Measurements from ENCODE around the gene AGPAT3.

AGPAT3 gene

DNA sequence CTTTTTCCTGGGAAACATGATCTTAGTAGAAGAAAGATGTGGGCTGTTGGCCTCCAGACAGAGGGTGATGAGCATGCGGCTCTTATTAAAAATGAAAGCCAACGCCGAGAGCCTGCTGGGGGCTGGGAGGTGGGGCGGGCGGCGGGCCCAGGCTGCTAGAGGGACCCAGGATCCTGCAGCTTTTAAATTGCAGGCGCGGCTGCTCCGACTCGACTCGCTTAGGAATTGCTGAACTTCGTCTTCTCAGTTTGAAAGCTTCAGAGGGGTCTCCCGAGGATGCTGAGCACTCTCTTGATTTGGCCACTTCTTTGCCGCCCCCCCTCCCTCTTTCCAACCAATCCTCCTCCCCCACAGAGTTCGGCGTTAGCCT is 1.2 kb downstream of the AGPAT3 start:
- peak; percentile 4 to 24 for DNase-seq

- DNase-seq: no peak
These were observed 1.8 kb downstream of the AGPAT3 start for GRCh38 chr21:43866659-43867331.

- no peak for DNase-seq
These were observed 2.3 kb downstream of the AGPAT3 start for GRCh38 chr21:43867332-43867703.

DNA sequence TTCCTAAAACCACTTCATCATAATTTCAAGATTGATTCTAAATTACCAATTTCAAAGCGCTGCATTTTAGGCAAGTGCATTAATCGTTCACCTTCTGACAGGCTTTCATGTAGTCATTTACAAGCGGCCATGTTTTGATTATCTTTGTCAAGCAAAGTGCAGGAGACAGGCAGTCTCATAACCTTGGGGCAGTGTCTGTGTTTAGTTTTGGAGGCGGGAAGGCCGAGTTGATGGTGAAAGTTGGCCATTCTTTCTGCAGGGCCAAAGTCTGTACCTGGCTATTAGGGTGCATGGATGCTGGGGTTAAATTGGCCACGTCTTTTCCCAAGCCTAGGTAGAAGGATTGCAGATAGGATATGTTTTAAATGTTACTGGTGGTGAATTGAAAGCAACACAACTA is 2.9 kb downstream of the AGPAT3 start:
- no peak for DNase-seq

- DNase-seq: no peak
These were observed 3.4 kb downstream of the AGPAT3 start for GRCh38 chr21:43868461-43868860.

DNA sequence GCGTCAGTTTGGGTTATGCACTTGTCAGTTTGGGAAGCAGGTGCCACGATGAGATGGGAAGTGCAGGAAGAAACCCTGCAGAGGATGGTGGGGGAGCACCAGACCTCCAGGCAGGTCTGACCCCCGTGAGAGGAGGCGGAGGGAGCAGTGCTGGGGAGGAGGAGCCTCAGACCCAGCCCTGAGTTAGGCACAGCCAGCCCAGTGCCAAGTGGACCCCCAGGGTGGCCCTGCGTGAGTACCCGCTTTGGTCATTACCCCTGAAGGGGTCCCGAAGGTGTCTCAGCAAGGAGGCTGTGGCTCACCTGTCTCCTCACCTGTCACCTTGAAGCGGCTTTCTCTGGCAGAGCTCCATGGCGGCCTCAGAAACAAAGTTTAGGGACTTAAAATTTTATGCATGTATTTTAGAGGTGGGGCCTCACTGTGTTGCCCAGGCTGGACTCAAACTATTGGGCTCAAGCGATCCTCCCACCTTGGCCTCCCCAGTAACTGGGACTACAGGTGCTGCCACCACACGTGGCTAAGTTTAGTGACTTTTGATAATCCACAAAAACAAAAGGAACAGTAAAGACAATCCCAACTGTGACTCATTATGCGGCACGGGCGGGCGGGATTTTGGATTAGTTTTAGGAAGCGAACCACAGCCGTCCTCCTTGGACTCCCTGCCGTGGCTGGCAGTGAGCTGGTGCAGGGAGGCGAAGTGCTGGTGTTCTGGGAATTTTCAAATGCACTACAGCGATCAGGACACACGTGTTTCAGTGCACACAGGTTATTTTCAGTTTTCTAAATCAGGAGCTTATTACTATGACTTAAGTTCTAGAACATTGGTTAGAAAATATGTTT is 4.7 kb downstream of the AGPAT3 start:
- DNase-seq: no peak

DNA sequence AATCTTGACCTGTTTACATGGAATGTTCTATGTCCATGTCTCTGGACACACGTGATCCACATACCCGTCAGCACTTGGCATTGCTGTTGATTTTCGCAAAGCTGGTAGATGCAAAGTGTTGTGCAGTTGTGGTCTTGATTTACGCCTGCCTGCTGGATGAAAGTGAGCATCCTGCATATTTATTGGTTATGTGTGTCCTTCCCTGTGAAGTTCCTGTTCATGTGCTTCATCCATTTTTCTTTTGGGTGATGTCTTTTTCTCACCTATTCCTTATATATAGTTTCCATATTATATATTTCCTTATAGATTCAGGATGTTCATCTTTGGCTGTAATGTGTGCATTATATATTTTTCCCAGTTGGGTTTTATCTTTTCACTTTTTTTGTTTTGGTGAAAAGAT is 6.5 kb downstream of the AGPAT3 start:
- DNase-seq: no peak

- DNase-seq: no peak
These were observed 7.6 kb downstream of the AGPAT3 start for GRCh38 chr21:43872531-43873197.

- no peak for DNase-seq
These were observed 8.7 kb downstream of the AGPAT3 start for GRCh38 chr21:43873673-43874072.

DNA sequence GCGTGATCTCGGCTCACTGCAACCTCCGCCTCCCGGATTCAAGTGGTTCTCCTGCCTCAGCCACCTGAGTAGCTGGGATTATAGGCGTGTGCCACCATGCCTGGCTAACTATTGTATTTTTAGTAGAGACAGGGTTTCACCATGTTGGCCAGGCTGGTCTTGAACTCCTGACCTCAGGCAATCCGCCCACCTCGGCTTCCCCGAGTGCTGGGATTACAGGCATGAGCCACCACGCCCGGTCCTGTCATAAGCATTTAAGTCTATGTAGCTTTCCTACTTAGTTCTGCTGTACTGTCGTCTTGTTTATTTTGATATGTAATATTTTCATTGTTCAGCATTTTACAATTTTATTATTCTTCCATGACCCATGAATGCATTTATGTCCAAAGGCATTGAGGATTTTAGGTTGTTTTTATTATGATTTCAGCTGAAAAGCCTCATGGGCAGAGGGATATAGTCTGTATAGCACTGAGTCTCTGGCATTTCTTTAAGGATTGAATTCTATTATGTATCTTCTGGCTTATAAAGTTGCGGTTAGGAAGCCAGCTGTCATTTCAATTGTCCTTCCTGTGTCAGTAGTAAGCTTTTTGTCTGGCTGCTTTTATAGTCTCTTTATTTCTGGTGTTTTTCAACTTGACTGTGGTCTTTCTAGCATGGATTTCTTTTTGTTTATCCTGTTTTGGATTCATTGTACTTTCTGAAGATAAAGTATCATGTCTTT is 9.2 kb downstream of the AGPAT3 start:
- DNase-seq: peak in 1 of 2 experiments; percentile 2

DNA sequence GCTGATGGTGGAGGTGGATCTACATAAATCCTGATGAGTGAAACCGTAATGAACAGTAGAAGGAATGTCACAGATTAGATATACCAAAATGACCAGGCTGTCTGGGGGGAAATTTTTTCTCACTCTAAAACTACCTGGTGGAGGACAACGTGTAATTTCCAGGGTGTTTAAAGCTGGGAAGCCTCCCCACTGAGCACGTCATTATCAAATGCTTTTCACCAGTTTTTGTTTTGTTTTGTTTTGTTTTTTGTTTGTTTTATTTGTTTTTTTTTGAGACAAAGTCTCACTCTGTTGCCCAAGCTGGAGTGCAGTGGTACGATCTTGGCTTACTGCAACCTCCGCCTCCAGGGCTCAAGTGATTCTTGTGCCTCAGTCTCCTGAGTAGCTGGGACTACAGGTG is 11.6 kb downstream of the AGPAT3 start:
- DNase-seq: no peak

DNA sequence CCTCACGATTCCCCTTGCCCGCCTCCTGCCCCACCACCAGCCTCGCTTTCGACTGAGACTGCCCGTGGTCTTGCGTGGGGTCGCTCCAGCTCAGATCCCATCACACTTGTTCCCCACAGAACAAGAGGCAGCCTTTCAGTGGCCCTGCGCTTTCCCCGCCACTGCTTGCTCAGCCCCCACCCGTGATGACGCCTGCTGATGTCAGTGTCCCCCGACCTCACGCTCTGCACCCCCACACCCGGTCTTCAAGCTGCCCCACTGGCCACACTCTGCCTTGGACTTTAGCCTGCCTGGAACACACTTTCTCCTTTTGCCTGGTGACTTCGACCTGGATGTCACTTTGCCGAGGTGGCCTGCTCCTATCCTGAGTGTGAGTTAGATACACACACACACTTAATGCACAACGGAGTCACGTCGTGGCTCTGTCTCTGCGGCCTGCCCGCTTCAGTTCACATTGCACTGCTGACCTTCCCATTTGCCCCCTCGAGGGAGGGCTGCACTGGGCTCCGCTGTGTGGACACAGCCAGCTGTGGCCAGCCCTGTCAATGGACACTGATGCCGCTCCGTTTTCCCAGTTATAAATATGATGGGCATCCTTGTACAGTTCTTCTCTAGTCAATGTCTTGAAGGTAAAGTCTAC is 13.0 kb downstream of the AGPAT3 start:
- no peak for DNase-seq

GRCh38 chr21:43879348-43880110 is 14.5 kb downstream of the AGPAT3 start:
- DNase-seq: no peak

DNA sequence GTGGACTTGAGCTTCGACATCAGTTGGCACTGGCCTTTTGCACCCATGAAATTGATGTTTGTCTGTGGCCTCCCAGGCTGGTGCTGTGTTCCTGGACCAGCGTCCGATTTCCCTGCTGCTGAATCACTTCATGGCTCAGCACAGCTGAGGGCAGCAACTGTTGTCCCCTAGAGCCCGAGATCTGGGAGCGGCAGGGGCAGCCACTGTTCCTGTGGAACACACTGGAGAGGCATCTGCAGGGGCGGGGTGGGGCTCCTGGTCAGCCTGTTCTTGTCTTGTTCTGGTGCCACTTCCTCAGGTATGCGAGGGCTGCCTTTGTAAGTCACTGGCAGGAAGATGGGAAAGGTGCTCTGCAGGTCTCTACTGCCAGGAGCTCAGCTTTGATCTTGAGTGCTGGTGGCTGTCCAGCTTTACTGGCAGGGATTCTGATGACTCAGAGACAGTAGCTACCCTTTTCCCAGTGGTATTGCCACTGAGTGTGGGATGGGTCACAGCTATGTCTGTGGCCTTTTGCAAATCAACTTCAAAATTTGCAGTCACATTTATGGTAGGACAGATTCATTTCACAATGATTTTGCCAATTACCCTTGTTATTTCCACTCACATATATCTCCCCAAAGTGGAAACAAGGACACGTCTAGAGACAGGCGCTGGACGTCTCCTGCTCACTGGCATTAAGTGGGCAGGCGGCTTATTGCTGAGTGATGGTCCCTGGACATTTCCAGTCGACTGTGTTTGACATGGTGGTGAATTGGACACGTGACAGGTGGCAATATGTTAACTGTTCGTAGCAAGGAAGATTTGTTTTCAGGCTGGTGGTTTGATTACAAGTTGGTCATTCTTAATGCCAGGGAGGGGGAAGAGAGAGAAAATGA is 15.3 kb downstream of the AGPAT3 start:
- no peak for DNase-seq

DNA sequence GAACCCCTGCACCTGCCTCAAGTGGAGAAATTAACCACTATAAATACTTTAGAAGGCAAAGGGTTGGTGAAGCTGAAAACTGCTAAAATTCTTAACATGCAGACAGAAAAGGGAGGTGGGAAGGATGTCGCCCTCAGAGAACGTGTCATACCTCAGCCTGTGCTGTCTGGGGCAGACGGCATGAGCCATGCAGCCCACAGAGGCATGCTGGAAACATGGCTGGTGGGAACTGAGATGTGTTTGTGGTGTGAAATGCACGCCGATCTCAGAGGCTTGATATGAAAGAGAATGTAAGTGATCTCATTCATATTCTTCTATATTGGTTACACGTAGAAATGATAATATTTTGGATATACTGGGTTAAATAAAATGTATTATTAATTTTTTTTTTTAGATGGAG is 16.3 kb downstream of the AGPAT3 start:
- no peak for DNase-seq

DNA sequence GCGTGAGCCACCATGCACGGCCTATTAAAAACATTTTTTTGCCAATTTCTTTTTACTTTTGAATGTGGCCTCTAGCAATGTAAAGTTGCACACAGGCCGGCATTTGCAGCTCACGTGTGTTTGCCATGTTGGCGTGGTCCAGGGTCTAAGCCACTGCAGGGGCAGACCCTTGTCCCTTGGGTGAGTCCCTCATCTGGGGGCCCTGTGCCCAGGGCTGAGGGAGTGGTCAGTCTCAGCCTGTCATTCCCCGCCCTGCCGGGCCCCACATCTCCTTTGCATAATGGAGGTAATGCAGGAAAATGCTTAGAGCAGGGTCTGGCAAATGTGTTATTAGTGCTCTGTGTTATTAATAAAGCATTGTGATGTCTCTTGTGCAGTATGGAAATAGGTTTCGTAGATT is 16.9 kb downstream of the AGPAT3 start:
- DNase-seq: no peak

DNA sequence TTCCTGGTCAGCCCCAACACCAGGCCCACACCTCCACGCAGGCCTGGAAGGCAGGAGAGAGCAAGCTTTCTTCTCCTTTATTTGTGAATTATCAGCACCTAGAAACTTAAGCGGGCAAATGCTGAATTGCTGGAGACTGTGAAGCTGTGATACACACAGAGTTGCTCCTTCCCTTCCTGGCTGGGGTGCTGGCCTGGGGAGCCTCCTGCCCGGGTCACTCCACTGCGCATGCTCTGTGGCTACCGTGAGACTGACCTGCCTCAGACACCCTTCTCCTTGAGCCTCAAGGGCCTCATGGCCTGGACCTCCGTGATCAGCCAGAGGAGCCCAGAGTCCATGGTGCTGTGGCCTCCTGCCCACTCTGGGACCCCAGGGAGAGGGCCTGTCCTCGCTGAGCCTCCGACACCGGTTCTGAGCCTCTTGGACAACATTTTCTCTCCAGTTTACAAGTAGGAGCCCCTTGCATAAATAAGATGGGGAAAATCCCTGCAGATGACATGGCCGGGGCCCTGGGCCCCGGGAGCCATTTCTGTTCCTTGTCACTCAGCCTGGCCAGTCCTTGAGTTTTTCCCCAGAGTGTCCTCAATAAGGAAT is 18.0 kb downstream of the AGPAT3 start:
- no peak for DNase-seq

DNA sequence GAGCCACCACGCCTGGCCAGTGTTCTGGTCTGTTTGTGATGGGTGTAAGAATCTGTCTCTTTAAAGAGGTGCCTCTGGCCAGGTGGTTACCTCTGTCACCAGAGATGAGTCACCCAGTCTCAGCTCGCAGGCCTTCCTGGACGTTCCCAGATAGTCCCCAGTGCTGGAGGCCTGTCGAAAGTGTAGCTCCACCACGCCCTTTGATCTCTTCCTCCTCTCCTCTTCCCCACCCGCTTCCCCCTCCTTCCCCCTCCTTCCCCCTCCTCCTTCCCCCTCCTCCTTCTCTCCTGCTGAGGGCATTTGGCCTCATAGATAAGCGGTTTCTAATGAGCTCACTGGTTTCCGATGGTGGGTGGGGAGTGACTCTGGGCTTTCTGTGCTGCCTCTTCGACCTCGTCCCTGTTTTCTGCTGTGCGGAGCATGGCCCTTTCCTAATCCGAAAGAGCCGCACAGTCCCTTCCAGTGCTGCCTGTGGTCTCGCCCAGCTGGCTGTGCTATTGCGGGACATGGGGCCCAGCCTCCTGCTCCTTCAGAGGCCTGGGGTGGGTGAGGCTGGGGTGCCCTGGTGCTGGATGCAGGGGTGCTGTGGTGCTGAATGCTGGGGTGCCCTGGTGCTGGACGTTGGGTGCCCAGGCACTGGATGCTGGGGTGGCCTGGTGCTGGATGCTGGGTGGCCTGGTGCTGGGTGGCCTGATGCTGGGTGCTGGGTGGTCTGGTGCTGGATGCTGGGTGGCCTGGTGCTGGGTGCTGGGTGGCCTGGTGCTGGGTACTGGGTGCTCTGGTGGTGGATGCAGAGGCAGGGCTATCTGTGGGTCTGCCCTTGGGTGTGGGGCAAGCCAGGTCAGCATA is 19.2 kb downstream of the AGPAT3 start:
- no peak for DNase-seq

DNA sequence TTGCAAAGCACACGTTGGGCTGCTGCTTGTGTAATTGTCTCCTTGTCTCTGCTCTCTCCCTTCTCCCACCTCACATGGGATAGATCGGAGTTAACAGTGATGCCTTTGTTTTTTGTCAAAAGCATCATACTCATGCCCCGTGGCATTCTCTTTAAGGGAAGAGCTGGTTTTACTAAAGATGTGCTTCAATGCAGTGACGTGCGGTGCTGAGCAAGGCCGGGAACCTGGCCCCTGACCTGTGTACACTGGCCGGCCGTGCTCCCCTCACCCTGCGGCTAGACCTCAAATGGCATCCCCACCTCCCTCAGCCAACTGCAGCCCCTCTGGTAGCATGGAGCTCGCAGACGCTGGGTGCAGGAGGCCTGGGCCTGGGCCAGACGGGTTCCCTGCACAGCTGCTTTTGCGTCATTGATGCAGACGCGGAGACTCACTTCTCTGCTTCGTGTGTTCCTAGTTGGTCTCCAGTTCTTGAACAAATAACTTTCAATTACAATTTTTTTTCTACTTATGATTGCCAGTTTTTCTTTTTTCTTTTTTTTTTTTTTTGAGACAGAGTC is 19.9 kb downstream of the AGPAT3 start:
- no peak for DNase-seq
